ENCODE results near the gene APBB2.

The APBB2 gene

GRCh38 chr4:41148931-41149330 is 65.4 kb downstream of the APBB2 start:
- no peak for TF ChIP-seq GATA2 (IDR thresholded peaks at IDR 0.05; ENCODE audit: low read depth, low read length)
- TF ChIP-seq GATA3 (IDR thresholded peaks at IDR 0.05; ENCODE audit: low read depth, low read length): no peak

GRCh38 chr4:41148292-41148691 is 66.0 kb downstream of the APBB2 start:
- TF ChIP-seq GATA3 (IDR thresholded peaks at IDR 0.05; ENCODE audit: low read depth, low read length): no peak
- no peak for TF ChIP-seq GATA2 (IDR thresholded peaks at IDR 0.05; ENCODE audit: low read depth, low read length)

GRCh38 chr4:41146716-41147506 is 67.4 kb downstream of the APBB2 start:
- TF ChIP-seq GATA2 (IDR thresholded peaks at IDR 0.05; ENCODE audit: low read depth, low read length) (no peak), GATA3 (IDR thresholded peaks at IDR 0.05; ENCODE audit: low read depth, low read length) (no peak)

- TF ChIP-seq GATA2 (IDR thresholded peaks at IDR 0.05; ENCODE audit: low read depth, low read length) (no peak), GATA3 (IDR thresholded peaks at IDR 0.05; ENCODE audit: low read depth, low read length) (no peak)
Measured at GRCh38 chr4:41146196-41146595, 68.1 kb downstream of the APBB2 start.

- TF ChIP-seq GATA3 (IDR thresholded peaks at IDR 0.05; ENCODE audit: low read depth, low read length) (no peak), GATA2 (IDR thresholded peaks at IDR 0.05; ENCODE audit: low read depth, low read length) (no peak)
Measured at GRCh38 chr4:41145571-41146078, 68.7 kb downstream of the APBB2 start.

GRCh38 chr4:41144812-41145211 is 69.5 kb downstream of the APBB2 start:
- no peak for TF ChIP-seq GATA3 (IDR thresholded peaks at IDR 0.05; ENCODE audit: low read depth, low read length)
- TF ChIP-seq GATA2 (IDR thresholded peaks at IDR 0.05; ENCODE audit: low read depth, low read length): no peak

GRCh38 chr4:41144040-41144379 is 70.3 kb downstream of the APBB2 start:
- TF ChIP-seq GATA2 (IDR thresholded peaks at IDR 0.05; ENCODE audit: low read depth, low read length): no peak
- no peak for TF ChIP-seq GATA3 (IDR thresholded peaks at IDR 0.05; ENCODE audit: low read depth, low read length)

- TF ChIP-seq GATA3 (IDR thresholded peaks at IDR 0.05; ENCODE audit: low read depth, low read length) (no peak), GATA2 (IDR thresholded peaks at IDR 0.05; ENCODE audit: low read depth, low read length) (no peak)
Measured at GRCh38 chr4:41143311-41144039, 70.9 kb downstream of the APBB2 start.

GRCh38 chr4:41142376-41143310 is 71.7 kb downstream of the APBB2 start:
- TF ChIP-seq GATA2 (IDR thresholded peaks at IDR 0.05; ENCODE audit: low read depth, low read length) (no peak), GATA3 (IDR thresholded peaks at IDR 0.05; ENCODE audit: low read depth, low read length) (no peak)

GRCh38 chr4:41141900-41142299 is 72.4 kb downstream of the APBB2 start:
- TF ChIP-seq GATA2 (IDR thresholded peaks at IDR 0.05; ENCODE audit: low read depth, low read length) (no peak), GATA3 (IDR thresholded peaks at IDR 0.05; ENCODE audit: low read depth, low read length) (no peak)

GRCh38 chr4:41140410-41140809 is 73.9 kb downstream of the APBB2 start:
- TF ChIP-seq GATA3 (IDR thresholded peaks at IDR 0.05; ENCODE audit: low read depth, low read length) (no peak), GATA2 (IDR thresholded peaks at IDR 0.05; ENCODE audit: low read depth, low read length) (no peak)

- TF ChIP-seq GATA2 (IDR thresholded peaks at IDR 0.05; ENCODE audit: low read depth, low read length): no peak
- no peak for TF ChIP-seq GATA3 (IDR thresholded peaks at IDR 0.05; ENCODE audit: low read depth, low read length)
Measured at GRCh38 chr4:41137879-41138278, 76.5 kb downstream of the APBB2 start.

- TF ChIP-seq GATA3 (IDR thresholded peaks at IDR 0.05; ENCODE audit: low read depth, low read length): no peak
- no peak for TF ChIP-seq GATA2 (IDR thresholded peaks at IDR 0.05; ENCODE audit: low read depth, low read length)
Measured at GRCh38 chr4:41136456-41136855, 77.9 kb downstream of the APBB2 start.

- TF ChIP-seq GATA3 (IDR thresholded peaks at IDR 0.05; ENCODE audit: low read depth, low read length) (no peak), GATA2 (IDR thresholded peaks at IDR 0.05; ENCODE audit: low read depth, low read length) (no peak)
Measured at GRCh38 chr4:41135801-41136200, 78.5 kb downstream of the APBB2 start.
